Astrocyte (in vitro differentiated cells and primary cell): ENCODE data around the gene MRPL12. TPM values are rescaled to one million over a fixed set of nuclear protein-coding genes. Genes with fewer than 3 reads are reported as not detected.

Source experiments
- DNase-seq: peaks from one replicate; pipeline ENCODE4 v3.0.0-alpha.2; 2010; ENCODE audit warnings: low read depth
- FAIRE-seq: peaks from 2 replicates; lab custom pipeline; 2011; peaks lifted over from hg19 to GRCh38; lab: Jason Lieb, UNC
- H2AFZ ChIP-seq: 2 replicates; pipeline ENCODE4 v1.6.0; 2012; ENCODE audit warnings: low read depth, low read length, inconsistent platforms
- H3K27ac ChIP-seq: 2 replicates; pipeline ENCODE4 v1.5.1; 2011; ENCODE audit warnings: low read depth, low read length, inconsistent platforms
- H3K27me3 ChIP-seq: 2 replicates; pipeline ENCODE4 v1.6.0; 2011; ENCODE audit warnings: low read length, inconsistent platforms; ENCODE audit not compliant: insufficient read depth
- H3K36me3 ChIP-seq: 2 replicates; pipeline ENCODE4 v1.5.1; 2011; ENCODE audit warnings: low read length, inconsistent platforms; ENCODE audit not compliant: insufficient read depth
- H3K4me1 ChIP-seq: 2 replicates; pipeline ENCODE4 v1.5.1; 2011; ENCODE audit warnings: low read length, inconsistent platforms; ENCODE audit not compliant: insufficient read depth
- H3K4me2 ChIP-seq: 2 replicates; pipeline ENCODE4 v1.6.0; 2012; ENCODE audit warnings: low read length, inconsistent platforms
- H3K4me3 ChIP-seq: 2 replicates; pipeline ENCODE4 v1.5.1; 2011; ENCODE audit warnings: low read depth, mild to moderate bottlenecking, low read length, inconsistent platforms; ENCODE audit not compliant: insufficient read depth
- H3K79me2 ChIP-seq: 2 replicates; pipeline ENCODE4 v1.6.0; 2012; ENCODE audit warnings: mild to moderate bottlenecking, low read length, inconsistent platforms; ENCODE audit not compliant: insufficient read depth
- H3K9ac ChIP-seq: 2 replicates; pipeline ENCODE4 v1.6.0; 2012; ENCODE audit warnings: mild to moderate bottlenecking, low read length, inconsistent platforms
- H3K9me3 ChIP-seq: 2 replicates; pipeline ENCODE4 v1.5.1; 2012; ENCODE audit warnings: low read depth, mild to moderate bottlenecking, low read length, inconsistent platforms; ENCODE audit not compliant: insufficient read depth
- H4K20me1 ChIP-seq: 2 replicates; pipeline ENCODE4 v1.6.0; 2012; ENCODE audit warnings: low read length, inconsistent platforms; ENCODE audit not compliant: insufficient read depth
- H3K27ac Mint-ChIP-seq: one replicate; pipeline ENCODE4 v1.8.0; 2021; ENCODE audit warnings: mild to moderate bottlenecking, mixed read lengths; ENCODE audit not compliant: unreplicated experiment
- H3K27me3 Mint-ChIP-seq: one replicate; pipeline ENCODE4 v1.8.0; 2021; ENCODE audit warnings: low read depth, mixed read lengths; ENCODE audit not compliant: unreplicated experiment
- H3K36me3 Mint-ChIP-seq: one replicate; pipeline ENCODE4 v1.8.0; 2021; ENCODE audit warnings: low read depth, mixed read lengths; ENCODE audit not compliant: unreplicated experiment
- H3K4me1 Mint-ChIP-seq: one replicate; pipeline ENCODE4 v1.8.0; 2021; ENCODE audit warnings: low read depth, mixed read lengths; ENCODE audit not compliant: unreplicated experiment
- H3K4me3 Mint-ChIP-seq: one replicate; pipeline ENCODE4 v1.8.0; 2021; ENCODE audit warnings: mild to moderate bottlenecking, moderate library complexity, mixed read lengths; ENCODE audit not compliant: unreplicated experiment
- H3K9me3 Mint-ChIP-seq: one replicate; pipeline ENCODE4 v1.8.0; 2021; ENCODE audit warnings: mild to moderate bottlenecking, mixed read lengths; ENCODE audit not compliant: unreplicated experiment
- CTCF ChIP-seq: IDR thresholded peaks from 2 replicates; pipeline ENCODE4 v1.5.1; 2011; ENCODE audit warnings: low read depth, mild to moderate bottlenecking, inconsistent platforms, low read length, moderate library complexity; ENCODE audit not compliant: insufficient read depth
- EZH2 ChIP-seq: IDR thresholded peaks from 2 replicates; pipeline ENCODE4 v1.6.1; 2012; ENCODE audit warnings: mild to moderate bottlenecking, low read length, inconsistent platforms; ENCODE audit not compliant: insufficient read depth
- total RNA-seq: library from RNA; stranded (reverse); gene quantifications from 2 replicates; pipeline ENCODE4 v1.2.1, GENCODE V29; 2021

MRPL12 gene
- total RNA-seq, 1 donor from 2014 or later: 69.9 TPM

- peaks cover 11% of the 10 kb centered on the region for H3K36me3 Mint-ChIP-seq
- DNase-seq (no peak), FAIRE-seq (peak; percentile 9)
- H3K4me3 ChIP-seq: peak overlapping the region; percentile 81
- no peaks in the 10 kb centered on the region for H3K27me3 ChIP-seq
- TF ChIP-seq CTCF: no peak
- TF ChIP-seq EZH2: no peak
- H3K4me2 ChIP-seq: peak overlapping the region; percentile 94
- peaks cover 75% of the 10 kb centered on the region for H3K79me2 ChIP-seq
- H3K27ac Mint-ChIP-seq: peak overlapping the region; percentile 83
- peaks cover 19% of the 10 kb centered on the region for H3K36me3 ChIP-seq
- H2AFZ ChIP-seq: peak overlapping the region; percentile 64
- peak overlapping the region; percentile 80 for H3K27ac ChIP-seq
- H3K9ac ChIP-seq: peak overlapping the region; percentile 93
- peak overlapping the region; percentile 92 for H3K4me3 Mint-ChIP-seq
- peaks cover 14% of the 10 kb centered on the region for H3K4me1 Mint-ChIP-seq
- peaks cover 29% of the 10 kb centered on the region for H3K4me1 ChIP-seq
- no peaks in the 10 kb centered on the region for H3K27me3 Mint-ChIP-seq
- H4K20me1 ChIP-seq: peaks cover 54% of the 10 kb centered on the region
- no peaks in the 10 kb centered on the region for H3K9me3 Mint-ChIP-seq
- H3K9me3 ChIP-seq: no peaks in the 10 kb centered on the region
These were observed 20.5 kb upstream of the MRPL12 start for GRCh38 chr17:81682565-81683207.

- FAIRE-seq: no peak
- Histone ChIP-seq H3K79me2 (peaks cover 80% of the 10 kb centered on the region), H3K36me3 (peaks cover 19% of the 10 kb centered on the region), H3K27ac (peak overlapping the region; percentile 80), H3K4me2 (peak overlapping the region; percentile 94), H3K4me3 (peak overlapping the region; percentile 81), H3K9me3 (no peaks in the 10 kb centered on the region), H4K20me1 (peaks cover 59% of the 10 kb centered on the region), H3K9ac (peak overlapping the region; percentile 93), H3K27me3 (no peaks in the 10 kb centered on the region), H3K4me1 (peaks cover 29% of the 10 kb centered on the region), H2AFZ (peak overlapping the region; percentile 64)
- H3K4me3 Mint-ChIP-seq: peak overlapping the region; percentile 92
- no peaks in the 10 kb centered on the region for H3K9me3 Mint-ChIP-seq
- TF ChIP-seq CTCF: no peak
- no peak for TF ChIP-seq EZH2
- peaks cover 8% of the 10 kb centered on the region for H3K36me3 Mint-ChIP-seq
- H3K4me1 Mint-ChIP-seq: peaks cover 14% of the 10 kb centered on the region
- no peaks in the 10 kb centered on the region for H3K27me3 Mint-ChIP-seq
- no peak for DNase-seq
- H3K27ac Mint-ChIP-seq: peak overlapping the region; percentile 83
These were observed 20.0 kb upstream of the MRPL12 start for GRCh38 chr17:81683208-81683583.
